GM19463 (cell line): ENCODE measurements around the gene CHD8.
"Not testable (repeated sequence)": the region's sequence is repeated elsewhere in the genome, so short reads cannot be mapped to it uniquely, and the experiment has no call there.

ENCODE experiments used
- ATAC-seq: cut with Tn5 transposase; IDR thresholded peaks from one replicate; pipeline ENCODE4 v1.9.1; 2021; ENCODE audit warnings: mild to moderate bottlenecking, moderate library complexity; ENCODE audit not compliant: unreplicated experiment

Gene CHD8

DNA sequence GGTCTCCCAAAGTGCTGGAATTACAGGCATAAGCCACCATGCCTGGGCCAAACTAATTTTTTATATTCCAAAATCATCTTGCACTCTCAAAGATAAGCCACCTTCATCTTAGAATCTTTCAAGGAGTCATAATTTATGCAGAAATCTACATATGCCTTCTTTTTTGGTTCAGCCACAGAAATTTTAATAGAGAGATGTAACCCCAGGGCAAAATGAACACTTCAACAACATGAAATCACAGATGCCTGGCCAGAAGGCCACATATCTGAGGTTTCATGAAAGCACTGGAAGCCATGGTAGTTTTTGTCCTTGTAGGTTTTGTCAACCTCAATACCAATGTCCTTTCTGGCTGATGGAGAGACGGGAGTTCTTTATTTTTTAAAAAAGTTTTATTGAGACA, 81.9 kb downstream of the CHD8 start:
- ATAC-seq: no peak

DNA sequence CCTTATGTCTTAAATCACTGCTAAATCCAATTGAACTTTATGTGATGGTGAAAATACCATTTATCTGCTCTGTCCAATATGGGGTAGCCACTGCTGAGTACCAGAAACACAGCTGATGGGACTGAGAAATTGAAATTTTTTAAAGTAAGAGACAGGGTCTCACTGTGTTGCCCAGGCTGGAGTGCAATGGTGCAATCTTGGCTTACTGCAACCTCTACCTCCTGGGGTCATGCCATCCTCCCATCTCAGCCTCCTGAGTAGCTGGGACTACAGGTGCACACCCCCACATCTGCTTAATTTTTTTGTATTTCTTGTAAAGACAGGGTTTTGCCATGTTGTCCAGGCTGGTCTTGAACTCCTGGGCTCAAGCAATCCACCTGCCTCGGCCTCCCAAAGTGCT, 83.1 kb downstream of the CHD8 start:
- not testable (repeated sequence) for ATAC-seq

DNA sequence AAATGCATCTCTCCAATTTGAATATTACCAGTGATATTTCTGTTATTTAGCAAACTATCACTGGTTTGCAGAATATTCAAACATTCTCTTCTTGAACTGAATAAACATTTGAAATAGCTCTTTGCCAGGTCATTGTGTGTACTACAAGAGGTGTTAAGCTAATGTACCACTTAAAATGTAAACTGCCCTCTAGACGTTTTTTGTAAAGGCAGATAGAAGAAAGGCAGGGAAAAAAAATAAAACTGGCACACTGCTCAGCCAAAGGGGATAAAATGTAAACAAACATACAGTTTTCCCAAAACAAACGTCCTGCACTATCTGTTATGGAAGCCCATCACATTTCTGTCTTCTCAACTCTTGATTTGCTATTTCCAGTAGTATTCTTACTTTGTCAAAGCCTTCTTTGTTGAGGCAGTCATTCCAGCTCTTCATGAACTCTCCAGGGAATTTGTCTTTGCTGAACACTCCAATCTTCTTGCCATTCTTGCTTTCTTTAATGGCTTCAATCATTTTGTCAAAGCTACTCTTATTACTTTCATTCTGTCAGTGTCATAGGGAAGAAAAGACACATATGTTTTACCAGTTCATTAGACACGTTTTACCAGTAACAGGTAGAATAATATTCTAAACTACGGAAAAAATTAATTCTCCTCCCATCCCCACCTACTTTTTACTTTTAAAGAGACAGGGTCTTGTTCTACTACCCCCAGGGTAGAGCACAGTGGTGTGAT, 85.8 kb downstream of the CHD8 start:
- no peak for ATAC-seq

DNA sequence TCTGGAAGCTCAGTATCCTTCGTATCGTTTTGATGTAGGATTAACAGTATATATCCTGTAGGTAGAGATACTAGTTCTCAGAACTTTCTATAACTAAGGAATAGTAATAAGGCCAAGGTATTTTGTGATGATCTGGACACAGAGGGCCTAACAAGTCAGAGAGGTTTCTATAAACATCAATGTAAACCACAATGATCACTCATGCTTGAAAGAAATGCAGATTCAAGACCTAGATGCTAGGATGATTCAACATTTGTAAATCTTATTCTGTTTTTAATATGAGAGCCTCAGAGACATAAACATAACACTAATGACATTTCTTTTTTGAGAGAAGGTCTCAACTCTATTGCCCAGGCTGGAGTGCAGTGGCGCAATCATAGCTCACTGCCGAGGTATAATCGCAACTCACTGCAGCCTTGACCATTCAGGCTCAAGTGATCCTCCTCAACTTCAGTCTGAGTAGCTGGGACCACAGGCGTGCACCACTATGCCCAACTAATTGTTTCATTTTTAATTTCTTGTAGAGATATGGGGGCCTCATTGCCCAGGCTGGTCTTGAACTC, 88.3 kb downstream of the CHD8 start:
- ATAC-seq: no peak

DNA sequence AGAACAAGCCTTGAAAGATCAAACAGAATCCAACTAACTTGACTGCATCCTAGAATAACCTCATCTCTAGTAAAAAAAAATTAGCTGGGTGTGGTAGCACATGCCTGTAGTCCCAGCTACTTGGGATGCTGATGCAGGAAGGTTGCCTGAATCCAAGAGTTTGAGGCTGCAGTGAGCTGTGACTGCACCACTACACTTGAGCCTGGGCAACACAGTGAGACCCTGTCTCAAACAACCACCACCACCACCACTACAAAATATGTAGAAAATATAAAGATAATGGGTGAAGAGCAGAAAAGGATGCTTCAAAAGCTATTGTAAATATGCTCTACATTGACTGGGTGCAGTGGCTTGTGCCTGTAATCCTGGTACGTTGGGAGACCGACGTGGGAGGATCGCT, 99.4 kb downstream of the CHD8 start:
- ATAC-seq: no peak

DNA sequence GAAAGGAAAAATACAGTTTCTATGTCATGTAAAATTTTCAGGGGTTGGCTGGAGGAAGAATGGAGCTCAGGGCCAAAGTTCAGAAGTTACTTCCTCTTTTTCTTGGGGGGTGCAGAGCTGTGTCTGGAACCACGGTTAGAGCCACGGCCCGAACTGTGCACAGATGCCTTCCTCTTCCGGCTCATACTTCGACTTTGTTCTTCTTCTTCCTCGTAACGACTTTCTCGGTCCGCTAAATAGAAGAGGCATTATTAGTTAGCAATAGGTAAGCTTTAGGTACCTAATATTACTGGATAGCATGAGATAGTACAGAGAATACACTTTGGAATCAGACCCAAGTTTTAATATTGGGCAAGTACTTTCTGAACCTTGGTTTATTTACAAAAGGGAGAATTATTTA, 103.3 kb downstream of the CHD8 start:
- peak; percentile 81 for ATAC-seq

DNA sequence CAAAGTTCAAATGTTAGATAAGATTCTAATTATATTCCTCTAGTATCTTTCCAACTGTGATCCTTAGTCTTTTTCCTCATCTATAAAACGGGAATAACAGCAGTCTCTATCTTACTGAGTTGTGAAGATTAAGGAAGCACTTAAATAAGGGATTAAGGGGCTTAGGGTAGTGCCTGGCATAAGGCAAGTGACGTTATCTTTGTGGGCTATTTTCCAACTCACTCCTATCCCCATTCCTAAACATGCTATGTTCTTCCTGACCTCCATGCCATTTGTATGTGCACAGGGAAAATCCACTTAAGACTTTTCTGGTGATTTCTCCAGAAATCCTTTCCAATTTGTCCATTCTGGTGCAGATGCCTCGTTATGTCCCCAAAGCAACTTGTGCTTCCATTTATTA, 105.4 kb downstream of the CHD8 start:
- ATAC-seq: no peak

DNA sequence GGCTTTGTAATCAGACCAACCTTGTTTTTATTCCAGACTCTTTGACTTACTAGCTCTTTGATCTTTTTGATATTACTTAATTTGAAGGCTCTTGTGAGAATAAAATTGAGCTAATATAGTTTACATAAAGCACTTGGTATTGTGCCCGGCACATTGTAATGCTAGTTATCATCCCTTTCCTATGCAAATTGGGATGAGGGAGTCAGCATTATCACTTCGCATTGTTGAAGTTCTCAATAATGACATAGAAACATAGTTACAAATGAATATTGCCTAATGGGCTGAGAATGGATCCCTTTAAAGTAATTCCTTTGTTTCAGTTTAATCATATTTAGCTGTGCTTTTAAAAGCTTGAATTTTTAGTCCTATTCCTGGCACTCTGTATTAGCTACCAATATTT, 108.7 kb downstream of the CHD8 start:
- no peak for ATAC-seq

DNA sequence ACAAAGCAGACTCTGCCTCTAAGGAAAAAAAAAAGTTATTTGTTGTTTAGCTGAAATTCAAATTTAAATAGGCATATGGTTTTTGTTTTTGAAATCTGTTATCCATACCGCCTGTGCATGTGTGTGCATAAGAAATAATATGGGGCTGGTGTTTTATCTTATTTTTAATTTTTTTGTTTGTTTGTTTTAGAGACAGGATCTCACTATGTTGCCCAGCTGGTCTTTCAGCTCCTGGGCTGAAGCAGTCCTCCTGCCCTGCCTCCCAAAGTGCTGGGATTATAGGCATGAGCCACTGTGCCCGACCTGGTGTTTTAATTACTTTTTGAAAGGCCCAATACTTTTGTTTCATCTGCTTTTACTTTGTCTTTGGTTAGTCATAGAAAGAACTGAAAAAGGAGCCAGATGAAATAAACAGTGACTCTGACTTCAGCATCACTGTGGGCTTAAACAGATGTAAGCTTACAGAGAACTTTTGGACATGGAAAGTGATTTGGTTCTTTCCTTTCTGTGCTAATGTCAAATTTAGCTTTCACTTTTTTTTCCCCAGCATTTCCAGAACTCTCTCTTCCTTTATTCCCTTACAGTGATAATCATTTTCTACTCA, 109.3 kb downstream of the CHD8 start:
- no peak for ATAC-seq

DNA sequence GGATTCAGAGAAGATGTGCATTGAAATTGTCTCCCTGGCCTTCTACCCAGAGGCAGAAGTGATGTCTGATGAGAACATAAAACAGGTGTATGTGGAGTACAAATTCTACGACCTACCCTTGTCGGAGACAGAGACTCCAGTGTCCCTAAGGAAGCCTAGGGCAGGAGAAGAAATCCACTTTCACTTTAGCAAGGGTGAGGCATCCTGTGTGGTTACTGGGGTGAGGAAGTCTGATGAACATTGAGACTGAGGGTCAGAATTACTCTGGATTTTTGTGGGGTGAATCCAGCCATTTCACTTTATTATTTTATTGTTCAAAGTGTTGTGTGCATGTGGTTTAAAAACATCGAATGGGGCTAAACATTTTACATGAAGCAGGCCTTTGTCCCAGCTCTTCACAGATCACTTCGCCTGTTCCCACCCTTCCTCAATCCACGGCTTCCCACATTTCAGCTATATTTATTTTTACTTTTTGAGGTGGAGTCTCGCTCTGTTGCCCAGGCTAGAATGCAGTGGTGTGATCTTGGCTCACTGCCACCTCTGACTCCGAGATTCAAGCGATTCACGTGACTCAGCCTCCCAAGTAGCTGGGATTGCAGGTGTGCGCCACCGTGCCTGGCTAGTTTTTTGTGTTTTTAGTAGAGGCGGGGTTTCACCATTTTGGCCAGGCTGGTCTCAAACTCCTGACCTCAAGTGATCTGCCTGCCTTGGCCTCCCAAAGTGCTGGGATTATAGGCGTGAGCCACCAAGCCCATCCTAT, 112.7 kb downstream of the CHD8 start:
- ATAC-seq: no peak
